Neural crest cell (in vitro differentiated cells): Measurements from ENCODE around the gene GNAI3. TPM values are rescaled to one million over a fixed set of nuclear protein-coding genes. Genes with fewer than 3 reads are reported as not detected.
A peak's percentile ranks its signal among the peaks of the same experiment; 100 is the strongest.

Experiments
- DNase-seq: peaks from one replicate; pipeline ENCODE4 v3.0.0; 2021; ENCODE audit warnings: low read depth, mixed read lengths, low spot score
- H3K27ac Mint-ChIP-seq: one replicate; pipeline ENCODE4 v1.8.0; 2021; ENCODE audit warnings: mild to moderate bottlenecking, mixed read lengths; ENCODE audit not compliant: unreplicated experiment
- H3K27me3 Mint-ChIP-seq: 2 replicates; pipeline ENCODE4 v1.8.0; 2021; ENCODE audit warnings: low read depth, mild to moderate bottlenecking, mixed read lengths
- H3K36me3 Mint-ChIP-seq: 2 replicates; pipeline ENCODE4 v1.8.0; 2021; ENCODE audit warnings: low read depth, mild to moderate bottlenecking, mixed read lengths
- H3K4me1 Mint-ChIP-seq: 2 replicates; pipeline ENCODE4 v1.8.0; 2021; ENCODE audit warnings: mixed read lengths
- H3K4me3 Mint-ChIP-seq: one replicate; pipeline ENCODE4 v1.8.0; 2021; ENCODE audit warnings: mild to moderate bottlenecking, mixed read lengths
- H3K9me3 Mint-ChIP-seq: 2 replicates; pipeline ENCODE4 v1.8.0; 2021; ENCODE audit warnings: mixed read lengths
- CTCF ChIP-seq: fragments of 200-600 bp; sonication (generic); conservative IDR thresholded peaks from 2 replicates; pipeline ENCODE4 v1.5.0; 2021; ENCODE audit warnings: antibody characterized with exemption, mild to moderate bottlenecking
- total RNA-seq: library from RNA; stranded (reverse); gene quantifications from 2 replicates; pipeline ENCODE4 v1.2.1, GENCODE V29; 2021

Gene GNAI3
- total RNA-seq, 1 donor from 2014 or later: 9.8 TPM

- Mint-ChIP-seq H3K36me3 (no peaks in the 10 kb centered on the region), H3K4me1 (peaks cover 22% of the 10 kb centered on the region), H3K4me3 (no peak overlapping the region), H3K9me3 (no peaks in the 10 kb centered on the region), H3K27ac (no peak overlapping the region), H3K27me3 (peaks cover 7% of the 10 kb centered on the region)
- no peak for TF ChIP-seq CTCF
- no peak for DNase-seq
Observed at GRCh38 chr1:109543283-109543987, 5.0 kb upstream of the GNAI3 start.

GRCh38 chr1:109543988-109544735 is 4.3 kb upstream of the GNAI3 start:
- DNase-seq: no peak
- H3K27ac Mint-ChIP-seq: peak overlapping the region; percentile 15
- TF ChIP-seq CTCF: no peak
- H3K27me3 Mint-ChIP-seq: peaks cover 7% of the 10 kb centered on the region
- H3K4me1 Mint-ChIP-seq: peaks cover 29% of the 10 kb centered on the region
- no peaks in the 10 kb centered on the region for H3K36me3 Mint-ChIP-seq
- H3K4me3 Mint-ChIP-seq: peak overlapping the region; percentile 25
- no peaks in the 10 kb centered on the region for H3K9me3 Mint-ChIP-seq

- DNase-seq: peak; percentile 97
- peaks cover 7% of the 10 kb centered on the region for H3K27me3 Mint-ChIP-seq
Observed at GRCh38 chr1:109546311-109547109, 1.9 kb upstream of the GNAI3 start.

GRCh38 chr1:109547463-109548320 is 723 bp upstream of the GNAI3 start:
- H3K27me3 Mint-ChIP-seq: peaks cover 4% of the 10 kb centered on the region
- DNase-seq: no peak
- H3K4me3 Mint-ChIP-seq: peak overlapping the region; percentile 95
- H3K27ac Mint-ChIP-seq: peak overlapping the region; percentile 97
- H3K36me3 Mint-ChIP-seq: no peaks in the 10 kb centered on the region
- TF ChIP-seq CTCF: no peak
- no peaks in the 10 kb centered on the region for H3K9me3 Mint-ChIP-seq
- H3K4me1 Mint-ChIP-seq: peaks cover 39% of the 10 kb centered on the region

More at GRCh38 chr1:109546311-109547109, 1.9 kb upstream of the GNAI3 start:
- peak; percentile 95 for TF ChIP-seq CTCF
- Mint-ChIP-seq H3K4me1 (peaks cover 39% of the 10 kb centered on the region), H3K9me3 (no peaks in the 10 kb centered on the region), H3K27ac (peak overlapping the region; percentile 73), H3K36me3 (no peaks in the 10 kb centered on the region), H3K4me3 (peak overlapping the region; percentile 95)

- H3K4me1 Mint-ChIP-seq: peaks cover 17% of the 10 kb centered on the region
- no peak overlapping the region for H3K27ac Mint-ChIP-seq
- H3K9me3 Mint-ChIP-seq: no peaks in the 10 kb centered on the region
- H3K4me3 Mint-ChIP-seq: no peak overlapping the region
- no peaks in the 10 kb centered on the region for H3K36me3 Mint-ChIP-seq
- H3K27me3 Mint-ChIP-seq: no peaks in the 10 kb centered on the region
- no peak for TF ChIP-seq CTCF
- no peak for DNase-seq
Observed at GRCh38 chr1:109556563-109556962, 8.1 kb downstream of the GNAI3 start.
